A549 (cell line): Measurements from ENCODE around the gene LRIG1.

ENCODE experiments used
- BHLHE40 ChIP-seq: IDR thresholded peaks from 2 replicates; pipeline ENCODE4 v1.6.1; 2012; ENCODE audit warnings: low read depth, low read length, inconsistent platforms
- HDAC2 ChIP-seq: fragments of 200-600 bp; sonication (generic); IDR thresholded peaks from 2 replicates; pipeline ENCODE4 v1.6.1; 2016
- MAZ ChIP-seq: fragments of 150-350 bp; IDR thresholded peaks from 2 replicates; pipeline ENCODE4 v1.6.1; 2014; ENCODE audit warnings: antibody characterized with exemption, low read depth, low read length, borderline replicate concordance
- NR3C1 ChIP-seq: fragments of >200 bp; sonication (Bioruptor Twin); formaldehyde crosslinking; IDR thresholded peaks from 3 replicates; pipeline ENCODE4 v1.6.1; 2017
- POLR2A ChIP-seq: IDR thresholded peaks from 2 replicates; pipeline ENCODE4 v1.6.1; 2012; ENCODE audit warnings: mild to moderate bottlenecking, low read length
- RAD21 ChIP-seq, 2 experiments: fragments of >200 bp in 1 of 2; sonication (Bioruptor Twin) in 1 of 2; formaldehyde crosslinking in 1 of 2; IDR thresholded peaks in 1 of 2; conservative IDR thresholded peaks in 1 of 2; 2 replicates in 1 of 2; 3 replicates in 1 of 2; pipeline ENCODE4 v1.6.1; 2012 to 2018; ENCODE audit warnings: inconsistent platforms in 1 of 2
- TF ChIP-seq, protein P1 (sequence below): fragments of >200 bp; sonication (Bioruptor Twin); formaldehyde crosslinking; IDR thresholded peaks from 3 replicates; pipeline ENCODE4 v1.5.1; 2016
- TF ChIP-seq, protein P2 (sequence below): fragments of 250-450 bp; sonication (Bioruptor Pico); IDR thresholded peaks from 2 replicates; pipeline ENCODE4 v1.5.0; 2021; ENCODE audit warnings: mild to moderate bottlenecking, moderate library complexity, borderline replicate concordance
- TF ChIP-seq, protein P3 (sequence below): fragments of 200-600 bp; sonication (generic); IDR thresholded peaks from 2 replicates; pipeline ENCODE4 v1.6.1; 2016; ENCODE audit warnings: antibody characterized with exemption, mild to moderate bottlenecking, moderate library complexity

DNA sequence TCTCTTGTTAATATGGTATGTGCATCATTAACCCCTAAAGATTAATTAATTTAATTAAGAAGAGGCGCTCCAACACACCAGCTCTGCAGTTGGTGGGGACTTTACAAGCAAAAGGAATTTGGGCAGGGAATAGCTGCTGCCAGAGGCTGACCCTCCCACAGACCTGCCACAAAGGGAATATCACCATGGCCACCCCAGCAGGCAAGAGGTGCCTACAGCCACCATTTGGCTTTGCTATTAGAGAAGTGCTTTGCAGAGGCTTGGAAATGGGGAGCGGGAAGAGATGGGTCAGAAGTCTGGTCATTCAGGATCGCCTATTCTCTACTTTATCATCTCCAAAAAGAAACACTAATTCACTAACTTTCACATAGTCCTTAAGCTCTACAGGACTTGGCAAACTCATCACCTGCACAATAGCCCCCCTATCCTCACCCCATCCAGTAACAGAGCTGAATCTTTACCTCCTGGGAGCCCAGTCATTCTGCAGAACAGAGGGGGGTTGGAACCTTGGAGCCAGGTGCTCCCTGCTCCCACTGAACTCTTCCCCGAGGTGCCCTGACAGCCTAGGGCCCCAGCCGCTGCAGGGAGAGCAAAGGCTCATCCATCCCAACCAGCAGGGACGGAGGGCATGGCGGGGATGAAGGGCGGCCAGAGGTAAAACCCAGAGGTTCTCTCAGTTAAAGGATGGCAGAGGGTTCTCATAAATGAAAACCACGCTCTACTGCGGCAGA lies 29.7 kb downstream of the LRIG1 start:
- TF ChIP-seq, protein P1, sequence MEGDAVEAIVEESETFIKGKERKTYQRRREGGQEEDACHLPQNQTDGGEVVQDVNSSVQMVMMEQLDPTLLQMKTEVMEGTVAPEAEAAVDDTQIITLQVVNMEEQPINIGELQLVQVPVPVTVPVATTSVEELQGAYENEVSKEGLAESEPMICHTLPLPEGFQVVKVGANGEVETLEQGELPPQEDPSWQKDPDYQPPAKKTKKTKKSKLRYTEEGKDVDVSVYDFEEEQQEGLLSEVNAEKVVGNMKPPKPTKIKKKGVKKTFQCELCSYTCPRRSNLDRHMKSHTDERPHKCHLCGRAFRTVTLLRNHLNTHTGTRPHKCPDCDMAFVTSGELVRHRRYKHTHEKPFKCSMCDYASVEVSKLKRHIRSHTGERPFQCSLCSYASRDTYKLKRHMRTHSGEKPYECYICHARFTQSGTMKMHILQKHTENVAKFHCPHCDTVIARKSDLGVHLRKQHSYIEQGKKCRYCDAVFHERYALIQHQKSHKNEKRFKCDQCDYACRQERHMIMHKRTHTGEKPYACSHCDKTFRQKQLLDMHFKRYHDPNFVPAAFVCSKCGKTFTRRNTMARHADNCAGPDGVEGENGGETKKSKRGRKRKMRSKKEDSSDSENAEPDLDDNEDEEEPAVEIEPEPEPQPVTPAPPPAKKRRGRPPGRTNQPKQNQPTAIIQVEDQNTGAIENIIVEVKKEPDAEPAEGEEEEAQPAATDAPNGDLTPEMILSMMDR: no peak
- TF ChIP-seq HDAC2 (no peak), NR3C1 (no peak), BHLHE40 (no peak), POLR2A (no peak), RAD21 (conservative IDR thresholded peaks at IDR 0.05 in 1 of 2, IDR thresholded peaks at IDR 0.05 in 1 of 2) (no peak), MAZ (no peak)
- TF ChIP-seq, protein P2, sequence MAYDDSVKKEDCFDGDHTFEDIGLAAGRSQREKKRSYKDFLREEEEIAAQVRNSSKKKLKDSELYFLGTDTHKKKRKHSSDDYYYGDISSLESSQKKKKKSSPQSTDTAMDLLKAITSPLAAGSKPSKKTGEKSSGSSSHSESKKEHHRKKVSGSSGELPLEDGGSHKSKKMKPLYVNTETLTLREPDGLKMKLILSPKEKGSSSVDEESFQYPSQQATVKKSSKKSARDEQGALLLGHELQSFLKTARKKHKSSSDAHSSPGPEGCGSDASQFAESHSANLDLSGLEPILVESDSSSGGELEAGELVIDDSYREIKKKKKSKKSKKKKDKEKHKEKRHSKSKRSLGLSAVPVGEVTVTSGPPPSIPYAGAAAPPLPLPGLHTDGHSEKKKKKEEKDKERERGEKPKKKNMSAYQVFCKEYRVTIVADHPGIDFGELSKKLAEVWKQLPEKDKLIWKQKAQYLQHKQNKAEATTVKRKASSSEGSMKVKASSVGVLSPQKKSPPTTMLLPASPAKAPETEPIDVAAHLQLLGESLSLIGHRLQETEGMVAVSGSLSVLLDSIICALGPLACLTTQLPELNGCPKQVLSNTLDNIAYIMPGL: no peak
- TF ChIP-seq, protein P3, sequence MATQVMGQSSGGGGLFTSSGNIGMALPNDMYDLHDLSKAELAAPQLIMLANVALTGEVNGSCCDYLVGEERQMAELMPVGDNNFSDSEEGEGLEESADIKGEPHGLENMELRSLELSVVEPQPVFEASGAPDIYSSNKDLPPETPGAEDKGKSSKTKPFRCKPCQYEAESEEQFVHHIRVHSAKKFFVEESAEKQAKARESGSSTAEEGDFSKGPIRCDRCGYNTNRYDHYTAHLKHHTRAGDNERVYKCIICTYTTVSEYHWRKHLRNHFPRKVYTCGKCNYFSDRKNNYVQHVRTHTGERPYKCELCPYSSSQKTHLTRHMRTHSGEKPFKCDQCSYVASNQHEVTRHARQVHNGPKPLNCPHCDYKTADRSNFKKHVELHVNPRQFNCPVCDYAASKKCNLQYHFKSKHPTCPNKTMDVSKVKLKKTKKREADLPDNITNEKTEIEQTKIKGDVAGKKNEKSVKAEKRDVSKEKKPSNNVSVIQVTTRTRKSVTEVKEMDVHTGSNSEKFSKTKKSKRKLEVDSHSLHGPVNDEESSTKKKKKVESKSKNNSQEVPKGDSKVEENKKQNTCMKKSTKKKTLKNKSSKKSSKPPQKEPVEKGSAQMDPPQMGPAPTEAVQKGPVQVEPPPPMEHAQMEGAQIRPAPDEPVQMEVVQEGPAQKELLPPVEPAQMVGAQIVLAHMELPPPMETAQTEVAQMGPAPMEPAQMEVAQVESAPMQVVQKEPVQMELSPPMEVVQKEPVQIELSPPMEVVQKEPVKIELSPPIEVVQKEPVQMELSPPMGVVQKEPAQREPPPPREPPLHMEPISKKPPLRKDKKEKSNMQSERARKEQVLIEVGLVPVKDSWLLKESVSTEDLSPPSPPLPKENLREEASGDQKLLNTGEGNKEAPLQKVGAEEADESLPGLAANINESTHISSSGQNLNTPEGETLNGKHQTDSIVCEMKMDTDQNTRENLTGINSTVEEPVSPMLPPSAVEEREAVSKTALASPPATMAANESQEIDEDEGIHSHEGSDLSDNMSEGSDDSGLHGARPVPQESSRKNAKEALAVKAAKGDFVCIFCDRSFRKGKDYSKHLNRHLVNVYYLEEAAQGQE: no peak
